ENCODE data around the gene FBRSL1.

The FBRSL1 gene

DNA sequence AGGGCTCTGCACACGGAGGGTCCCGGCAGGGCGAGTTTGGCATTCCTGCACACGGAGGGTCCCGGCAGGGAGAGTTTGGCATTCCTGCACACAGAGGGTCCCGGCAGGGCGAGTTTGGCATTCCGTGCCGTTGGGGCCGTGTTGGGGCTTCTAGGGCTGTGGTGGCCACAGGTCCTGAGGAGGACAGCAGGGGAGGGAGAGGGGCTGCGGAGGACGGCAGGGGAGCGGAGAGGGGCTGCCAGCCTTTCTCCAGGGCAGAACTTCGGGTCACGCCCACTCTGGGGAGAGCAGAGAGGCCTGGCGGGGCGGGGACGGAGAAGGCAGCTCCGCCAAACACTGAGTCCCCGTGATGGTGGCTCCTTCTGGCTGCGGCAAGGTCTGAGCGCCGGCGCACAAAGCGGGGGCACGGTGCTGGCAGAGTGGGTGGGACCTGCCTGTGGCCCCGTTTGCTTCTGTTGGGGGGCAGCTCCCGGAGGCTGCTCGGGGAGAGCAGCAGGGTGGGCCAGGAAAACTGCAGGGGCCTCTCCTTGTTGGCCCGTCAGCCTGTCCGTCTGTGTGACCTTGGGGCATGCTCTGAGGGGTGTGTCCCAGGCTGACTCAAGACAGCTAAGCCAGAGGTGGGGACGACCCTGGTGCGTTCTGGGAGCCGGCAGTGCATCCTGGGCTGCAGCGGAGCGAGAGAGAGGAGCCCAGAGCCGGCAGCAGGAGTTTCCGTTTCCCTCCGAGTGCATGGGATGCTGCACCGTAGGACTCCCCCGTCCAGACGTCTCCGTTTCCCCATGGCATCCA lies 60.3 kb downstream of the FBRSL1 start:
- TF ChIP-seq ZNF8 (CRISPR knock-in tag; IDR thresholded peaks at IDR 0.05) (no peak), ESRRG (CRISPR knock-in tag; IDR thresholded peaks at IDR 0.05) (no peak), ZC3H10 (CRISPR knock-in tag; IDR thresholded peaks at IDR 0.05) (no peak), ZFP30 (CRISPR knock-in tag; IDR thresholded peaks at IDR 0.05) (no peak), TCF4 (CRISPR knock-in tag; IDR thresholded peaks at IDR 0.05; ENCODE audit: borderline replicate concordance) (no peak), CSRNP3 (CRISPR knock-in tag; IDR thresholded peaks at IDR 0.05) (no peak), ARNTL (CRISPR knock-in tag; IDR thresholded peaks at IDR 0.05; ENCODE audit: borderline replicate concordance, low read depth) (no peak), ISL1 (CRISPR knock-in tag; IDR thresholded peaks at IDR 0.05) (no peak), BACH2 (CRISPR knock-in tag; IDR thresholded peaks at IDR 0.05; ENCODE audit: borderline replicate concordance) (no peak), CREB5 (CRISPR knock-in tag; IDR thresholded peaks at IDR 0.05; ENCODE audit: low read depth) (no peak)
- TF ChIP-seq, protein P1, sequence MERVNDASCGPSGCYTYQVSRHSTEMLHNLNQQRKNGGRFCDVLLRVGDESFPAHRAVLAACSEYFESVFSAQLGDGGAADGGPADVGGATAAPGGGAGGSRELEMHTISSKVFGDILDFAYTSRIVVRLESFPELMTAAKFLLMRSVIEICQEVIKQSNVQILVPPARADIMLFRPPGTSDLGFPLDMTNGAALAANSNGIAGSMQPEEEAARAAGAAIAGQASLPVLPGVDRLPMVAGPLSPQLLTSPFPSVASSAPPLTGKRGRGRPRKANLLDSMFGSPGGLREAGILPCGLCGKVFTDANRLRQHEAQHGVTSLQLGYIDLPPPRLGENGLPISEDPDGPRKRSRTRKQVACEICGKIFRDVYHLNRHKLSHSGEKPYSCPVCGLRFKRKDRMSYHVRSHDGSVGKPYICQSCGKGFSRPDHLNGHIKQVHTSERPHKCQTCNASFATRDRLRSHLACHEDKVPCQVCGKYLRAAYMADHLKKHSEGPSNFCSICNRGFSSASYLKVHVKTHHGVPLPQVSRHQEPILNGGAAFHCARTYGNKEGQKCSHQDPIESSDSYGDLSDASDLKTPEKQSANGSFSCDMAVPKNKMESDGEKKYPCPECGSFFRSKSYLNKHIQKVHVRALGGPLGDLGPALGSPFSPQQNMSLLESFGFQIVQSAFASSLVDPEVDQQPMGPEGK (CRISPR knock-in tag; IDR thresholded peaks at IDR 0.05; ENCODE audit: borderline replicate concordance), result no peak
- TF ChIP-seq, protein P2, sequence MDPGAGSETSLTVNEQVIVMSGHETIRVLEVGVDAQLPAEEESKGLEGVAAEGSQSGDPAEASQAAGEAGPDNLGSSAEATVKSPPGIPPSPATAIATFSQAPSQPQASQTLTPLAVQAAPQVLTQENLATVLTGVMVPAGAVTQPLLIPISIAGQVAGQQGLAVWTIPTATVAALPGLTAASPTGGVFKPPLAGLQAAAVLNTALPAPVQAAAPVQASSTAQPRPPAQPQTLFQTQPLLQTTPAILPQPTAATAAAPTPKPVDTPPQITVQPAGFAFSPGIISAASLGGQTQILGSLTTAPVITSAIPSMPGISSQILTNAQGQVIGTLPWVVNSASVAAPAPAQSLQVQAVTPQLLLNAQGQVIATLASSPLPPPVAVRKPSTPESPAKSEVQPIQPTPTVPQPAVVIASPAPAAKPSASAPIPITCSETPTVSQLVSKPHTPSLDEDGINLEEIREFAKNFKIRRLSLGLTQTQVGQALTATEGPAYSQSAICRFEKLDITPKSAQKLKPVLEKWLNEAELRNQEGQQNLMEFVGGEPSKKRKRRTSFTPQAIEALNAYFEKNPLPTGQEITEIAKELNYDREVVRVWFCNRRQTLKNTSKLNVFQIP (CRISPR knock-in tag; IDR thresholded peaks at IDR 0.05; ENCODE audit: borderline replicate concordance, low read depth), result no peak
- ATAC-seq, result no peak

- ATAC-seq, result no peak; the same call in 2 of the 3 replicates
- TF ChIP-seq ZNF565 (CRISPR knock-in tag; conservative IDR thresholded peaks at IDR 0.05; ENCODE audit: low read depth) (no peak), ZC3H10 (CRISPR knock-in tag; IDR thresholded peaks at IDR 0.05) (no peak)
These were observed 61.1 kb downstream of the FBRSL1 start for GRCh38 chr12:132550830-132551640.

GRCh38 chr12:132551641-132552031 lies 61.7 kb downstream of the FBRSL1 start:
- TF ChIP-seq PPARA (CRISPR knock-in tag; IDR thresholded peaks at IDR 0.05; ENCODE audit: borderline replicate concordance), result no peak
- TF ChIP-seq ZNF565 (CRISPR knock-in tag; conservative IDR thresholded peaks at IDR 0.05; ENCODE audit: low read depth), result no peak
- TF ChIP-seq ZFP3 (CRISPR knock-in tag; IDR thresholded peaks at IDR 0.05), result no peak
- TF ChIP-seq OSR1 (CRISPR knock-in tag; IDR thresholded peaks at IDR 0.05), result no peak
- TF ChIP-seq ISL1 (CRISPR knock-in tag; IDR thresholded peaks at IDR 0.05), result no peak
- TF ChIP-seq TOX (CRISPR knock-in tag; IDR thresholded peaks at IDR 0.05; ENCODE audit: borderline replicate concordance), result no peak
- TF ChIP-seq RARB (CRISPR knock-in tag; IDR thresholded peaks at IDR 0.05), result no peak
- TF ChIP-seq, protein P2 (CRISPR knock-in tag; IDR thresholded peaks at IDR 0.05; ENCODE audit: borderline replicate concordance, low read depth), result no peak
- no peak for TF ChIP-seq ZNF8 (CRISPR knock-in tag; IDR thresholded peaks at IDR 0.05)
- ATAC-seq, result no peak
